HG02981 (cell line): Measurements from ENCODE around the gene IRAK4.

ENCODE experiments used
- ATAC-seq: cut with Tn5 transposase; IDR thresholded peaks from one replicate; pipeline ENCODE4 v1.9.1; 2021; ENCODE audit warnings: mild to moderate bottlenecking, moderate library complexity; ENCODE audit not compliant: unreplicated experiment

IRAK4 gene

DNA sequence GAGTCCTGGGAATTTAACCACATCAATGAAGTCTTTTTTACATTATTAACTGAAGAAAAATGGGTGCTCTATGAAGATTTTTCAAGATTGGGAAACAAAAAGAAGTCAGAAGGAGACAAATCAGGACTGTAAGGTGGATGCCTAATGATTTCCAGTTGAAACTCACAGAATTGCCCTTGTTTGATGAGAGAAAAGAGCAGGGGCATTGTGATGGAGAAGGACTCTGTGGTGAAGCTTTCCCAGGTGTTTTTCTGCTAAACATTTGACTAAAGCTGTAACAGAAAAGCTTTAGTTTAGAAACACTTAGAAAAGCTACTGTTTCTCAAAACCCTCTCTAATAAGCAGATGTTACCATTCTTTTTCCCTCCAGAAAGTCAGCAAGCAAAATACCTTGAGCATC is 5.8 kb downstream of the IRAK4 start:
- ATAC-seq: no peak

DNA sequence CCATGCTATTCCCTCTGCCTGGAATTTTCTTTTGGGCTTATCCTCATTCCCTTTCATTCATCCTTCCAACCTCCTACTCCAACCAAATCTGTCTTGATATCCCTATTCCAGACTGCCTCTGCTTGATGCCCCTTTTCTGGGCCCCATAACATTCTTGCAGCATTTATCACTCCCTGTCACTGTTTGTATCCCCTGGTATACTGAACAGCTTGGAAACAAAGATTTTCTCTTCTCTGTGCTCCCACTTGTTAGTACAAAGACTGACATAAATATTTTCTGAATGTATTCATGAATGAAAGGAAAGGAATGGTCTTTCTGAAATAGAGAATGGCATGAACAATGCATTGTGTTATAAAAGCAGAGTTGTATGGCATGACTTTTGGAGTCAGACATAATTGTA is 7.5 kb downstream of the IRAK4 start:
- ATAC-seq: no peak

DNA sequence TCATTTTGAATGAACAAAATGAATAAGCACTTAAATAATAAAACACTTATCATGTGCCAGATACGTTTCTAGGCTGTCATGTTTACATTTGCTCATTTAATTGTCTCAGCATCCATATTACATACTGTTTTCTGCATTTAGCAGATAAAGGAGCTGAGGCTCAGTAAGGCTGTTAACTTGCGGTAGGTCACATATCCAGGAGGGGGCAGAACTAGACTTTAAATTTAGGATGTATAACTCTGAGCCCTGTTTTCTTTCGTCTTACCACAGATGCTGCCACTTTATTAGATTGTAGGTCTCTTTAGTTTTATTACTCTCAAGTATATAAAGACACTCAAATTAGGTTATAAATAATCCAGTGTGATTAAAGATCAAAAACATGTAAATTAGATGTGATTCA is 17.7 kb downstream of the IRAK4 start:
- no peak for ATAC-seq

DNA sequence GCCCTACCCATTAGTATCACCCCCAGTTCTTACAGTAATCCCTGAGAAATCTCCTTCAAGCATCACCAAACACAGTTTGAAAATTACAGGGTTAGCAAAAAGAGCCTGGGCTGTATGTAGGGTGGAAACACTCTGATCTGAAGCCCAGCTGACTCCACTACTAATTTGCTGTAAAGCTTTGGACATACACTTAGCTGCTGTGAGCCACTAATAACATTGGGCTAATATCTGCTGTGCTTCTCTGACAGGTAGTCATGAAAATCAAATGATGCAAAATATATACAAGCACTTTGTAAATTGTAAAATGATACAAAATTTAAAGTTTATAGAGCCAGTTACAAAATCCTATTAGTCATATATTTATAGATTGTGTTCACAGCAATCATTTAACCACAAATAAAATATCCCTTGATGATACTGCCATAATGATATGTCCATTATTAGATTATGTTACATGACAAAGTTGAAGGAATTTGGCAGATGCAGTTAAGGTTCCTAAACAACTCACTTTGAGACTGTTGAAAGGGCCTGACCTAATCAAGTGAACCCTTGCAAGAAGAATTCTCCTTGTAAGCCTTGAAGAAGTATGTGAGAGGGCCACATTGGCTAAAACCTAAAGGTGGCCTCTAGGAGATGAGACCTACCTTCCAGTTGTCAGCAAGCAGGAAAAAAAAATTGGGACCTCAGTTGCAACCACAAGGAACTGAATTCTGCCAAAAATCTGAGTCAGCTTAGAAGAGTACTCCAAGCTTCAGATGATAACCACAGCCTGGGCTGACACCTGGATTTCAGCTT is 28.3 kb downstream of the IRAK4 start:
- no peak for ATAC-seq

DNA sequence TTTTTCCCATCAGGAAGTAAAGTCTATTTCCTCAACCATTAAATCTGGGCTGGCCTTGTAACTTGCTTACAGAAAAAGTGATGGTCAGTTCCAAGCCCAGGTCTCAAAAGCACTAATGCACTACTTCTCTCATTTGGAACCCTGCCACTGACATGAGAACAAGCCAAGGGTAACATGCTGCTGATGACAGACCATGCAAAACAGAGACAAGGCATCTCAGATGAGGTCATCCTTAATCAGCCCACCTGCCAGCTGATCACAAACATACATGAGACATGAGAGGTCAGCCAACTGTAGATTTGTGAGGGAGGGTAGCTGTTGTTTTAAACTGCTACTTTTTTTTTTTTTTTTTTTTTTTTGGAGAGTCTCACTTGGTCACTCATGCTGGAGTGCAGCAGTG is 31.2 kb downstream of the IRAK4 start:
- ATAC-seq: no peak

DNA sequence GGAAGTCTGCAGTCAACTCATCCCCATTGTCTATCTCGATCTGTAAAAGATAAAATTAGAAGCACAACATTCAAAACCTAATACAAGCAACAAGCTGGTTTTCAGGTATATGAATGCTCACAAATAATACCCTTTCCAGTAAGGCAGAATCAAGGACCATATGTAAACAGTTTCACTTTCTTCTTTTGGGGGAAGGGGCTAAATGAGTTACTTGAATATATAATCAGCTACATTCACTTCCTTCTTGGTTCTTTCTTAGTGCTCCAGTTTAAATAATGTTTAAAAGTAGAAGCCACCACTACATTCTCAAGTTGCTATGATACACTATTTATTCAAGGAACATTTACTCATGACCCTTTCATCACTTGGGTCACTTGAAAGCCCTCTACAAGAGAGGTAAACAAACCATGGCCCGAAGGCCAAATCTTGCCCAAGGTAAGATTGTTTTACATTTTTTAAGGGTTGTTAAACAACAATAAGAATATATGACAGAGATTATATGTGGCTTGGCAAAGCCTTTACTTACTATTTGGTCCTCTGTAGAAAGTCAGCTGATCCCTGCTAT is 37.0 kb downstream of the IRAK4 start:
- ATAC-seq: peak; percentile 47

DNA sequence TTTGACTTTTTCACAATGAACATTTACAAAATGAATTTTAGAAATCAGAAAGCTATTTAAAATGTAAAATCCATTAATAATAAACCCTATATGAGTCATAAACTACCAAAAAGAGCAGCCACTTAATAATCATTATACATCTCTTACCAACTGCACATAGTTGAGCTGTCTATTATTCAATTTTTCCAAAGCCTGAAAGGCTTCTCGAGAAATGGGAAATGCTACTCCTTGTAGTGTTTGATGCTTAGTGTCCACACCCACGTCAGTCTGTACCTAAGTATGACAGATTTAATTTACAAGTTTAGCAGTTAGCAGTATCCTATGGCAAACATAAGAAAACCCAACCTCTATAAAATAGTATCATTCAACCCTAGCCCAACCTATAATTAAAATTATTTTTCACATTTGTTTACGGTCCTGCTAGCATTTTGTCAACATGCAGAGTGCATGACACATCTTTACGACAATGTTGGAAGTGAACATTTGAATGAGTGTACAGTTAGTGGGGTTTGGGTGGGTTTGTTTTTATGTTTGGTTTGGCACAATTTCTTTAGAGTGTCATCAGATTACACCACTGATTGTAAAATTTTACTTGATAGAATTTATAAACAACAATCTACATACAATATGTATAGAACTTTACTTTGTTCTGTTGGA is 38.9 kb downstream of the IRAK4 start:
- no peak for ATAC-seq

DNA sequence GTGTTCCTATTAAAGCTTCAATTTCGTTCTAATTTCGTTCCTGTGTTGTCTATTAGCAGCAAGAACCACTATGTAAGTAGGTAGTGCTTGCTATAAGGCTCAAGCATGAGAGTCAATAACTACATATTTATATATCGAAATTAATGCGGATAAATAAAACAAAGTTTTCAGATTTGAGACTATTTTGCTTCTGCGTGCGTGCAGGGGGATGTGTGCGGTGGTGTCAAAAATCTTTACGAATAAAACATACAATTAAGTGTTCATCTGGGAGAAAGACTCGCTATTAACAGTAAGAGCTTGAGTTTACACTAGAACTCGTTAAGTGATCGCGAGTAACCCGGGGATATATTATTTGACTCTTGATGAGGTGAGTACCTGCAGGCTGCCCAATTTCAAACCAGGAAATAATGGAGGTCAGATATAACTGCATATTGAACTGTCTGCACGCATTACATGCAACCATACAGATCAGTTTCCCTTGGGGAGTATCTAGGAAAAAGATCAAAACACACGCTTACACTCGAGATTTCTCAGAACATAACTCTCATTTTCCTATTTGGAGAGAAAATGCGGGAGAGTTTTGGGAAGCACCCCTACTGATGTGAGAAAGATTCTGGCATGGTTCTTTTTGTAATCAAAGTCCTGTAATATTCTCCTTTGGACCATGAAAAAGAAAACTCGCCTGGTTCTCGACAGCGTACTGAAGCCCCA is 46.6 kb downstream of the IRAK4 start:
- ATAC-seq: no peak

DNA sequence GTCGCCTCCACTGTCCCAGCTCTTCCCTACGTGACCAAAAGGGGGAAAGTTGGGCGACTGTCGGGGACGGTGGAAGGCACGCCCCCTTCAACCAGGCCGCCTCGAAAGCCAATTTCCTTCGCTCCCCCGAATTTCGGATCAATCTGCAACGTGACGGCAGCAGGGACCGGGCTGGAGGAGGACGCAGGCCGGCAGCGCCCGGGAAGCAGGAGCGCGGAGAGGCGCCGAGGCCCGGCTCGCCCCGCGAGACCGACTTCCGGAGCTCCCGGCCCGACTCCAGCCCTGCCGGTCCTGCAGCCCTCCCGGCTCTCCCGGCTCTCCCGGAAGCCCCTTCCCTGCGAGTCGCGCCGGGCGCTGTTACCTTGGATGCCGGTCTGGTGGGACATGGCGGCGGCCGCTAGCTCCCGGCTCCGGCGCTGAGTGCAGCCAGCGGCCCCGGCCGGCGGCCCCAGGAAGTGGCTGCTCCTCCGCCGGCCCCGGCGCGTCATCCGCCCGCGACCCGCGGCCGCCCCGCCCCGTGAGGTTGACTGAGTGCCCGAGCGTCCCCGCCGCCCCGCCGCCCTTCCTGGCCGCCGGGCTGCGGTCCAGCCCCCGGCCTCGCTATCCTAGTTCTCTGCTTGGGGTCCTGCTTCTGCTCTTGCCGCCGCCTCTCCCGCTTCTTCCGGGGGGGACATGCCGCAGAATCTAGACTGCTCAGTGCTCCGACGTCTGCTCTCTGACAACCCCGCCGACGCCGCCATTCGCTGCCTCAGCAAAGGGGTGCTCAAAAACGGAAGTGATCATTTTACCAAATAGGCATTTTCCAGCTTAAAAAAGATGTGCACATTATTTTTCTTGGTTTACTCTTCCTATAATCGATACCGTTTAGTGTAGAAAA is 47.3 kb downstream of the IRAK4 start, which contains the start of gene TWF1:
TSS of gene TWF1 (minus strand) at position 458 of the 877 bp plus-strand sequence. CDS start at position 386, 72 bp downstream.
- peak; percentile 95 for ATAC-seq

DNA sequence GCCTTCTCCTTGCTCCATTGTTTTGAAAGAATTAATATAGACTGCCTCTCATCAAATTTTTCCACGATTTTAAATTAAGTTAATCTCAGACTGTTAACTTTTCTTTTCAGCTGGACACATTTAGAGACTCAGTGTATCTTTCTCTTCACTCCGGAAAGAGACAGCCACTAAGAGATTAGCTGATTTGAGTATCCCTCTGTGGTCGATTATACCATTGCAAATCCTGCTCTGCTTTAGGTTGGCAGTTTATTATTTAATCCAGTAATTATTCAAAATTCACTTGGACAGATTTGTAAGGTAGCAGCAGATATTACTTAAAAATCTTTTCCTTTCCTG is 48.0 kb downstream of the IRAK4 start:
- no peak for ATAC-seq

DNA sequence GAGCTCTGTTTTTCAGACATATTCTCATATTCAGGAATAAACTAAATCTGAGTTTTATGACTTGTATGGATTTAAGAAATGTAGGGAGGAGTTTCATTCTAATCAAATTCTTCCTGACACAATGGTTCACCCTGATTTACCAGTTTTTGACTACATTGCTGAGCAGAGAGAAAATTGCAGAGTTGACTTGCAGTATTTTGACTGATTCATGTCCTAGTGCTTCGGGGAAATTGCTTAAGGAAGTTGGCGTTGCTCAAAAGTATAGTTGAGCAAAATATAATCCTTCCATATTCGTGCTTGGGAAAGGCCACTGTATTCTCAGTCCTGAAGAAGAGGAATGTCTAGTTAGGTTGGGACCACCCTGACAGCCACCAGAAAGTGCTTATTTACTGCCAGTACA is 48.6 kb downstream of the IRAK4 start:
- ATAC-seq: no peak

DNA sequence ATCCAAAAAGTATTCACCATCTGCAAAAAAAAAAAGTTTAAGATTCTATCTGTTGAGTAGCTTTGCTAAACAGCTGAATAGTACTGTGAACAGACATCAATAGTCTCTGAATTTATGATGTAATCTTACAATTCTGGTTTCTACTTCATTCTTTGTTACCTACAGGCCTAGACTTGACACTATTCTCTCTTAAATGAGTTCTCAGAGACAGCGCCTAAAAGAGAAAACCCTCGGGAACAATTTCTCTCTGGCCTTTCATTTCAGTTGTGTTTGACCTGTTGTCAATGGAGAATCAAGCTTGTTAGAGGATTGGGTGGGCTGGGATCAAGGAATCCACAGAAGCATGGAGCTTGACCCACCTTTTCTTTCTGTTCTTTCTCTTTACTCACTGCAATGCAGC is 53.3 kb downstream of the IRAK4 start:
- ATAC-seq: no peak

DNA sequence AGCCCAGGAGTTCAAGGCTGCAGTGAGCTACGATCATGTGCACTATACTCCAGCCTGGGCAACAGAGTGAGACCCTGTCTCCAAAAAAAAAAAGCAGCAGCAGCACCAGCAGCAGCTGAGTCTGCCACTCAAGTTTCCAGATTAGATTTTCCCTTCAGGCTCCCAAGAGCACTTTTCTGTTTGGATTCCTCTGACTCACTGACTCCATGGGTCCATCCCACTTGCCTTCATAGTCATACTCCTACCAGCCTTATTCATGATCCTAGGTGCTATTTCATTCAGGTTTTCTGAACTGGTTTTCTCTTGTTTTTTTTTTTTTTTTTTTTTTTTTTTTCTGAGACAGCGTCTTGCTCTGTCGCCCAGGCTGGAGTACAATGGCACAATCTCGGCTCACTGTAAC is 54.2 kb downstream of the IRAK4 start:
- no peak for ATAC-seq

DNA sequence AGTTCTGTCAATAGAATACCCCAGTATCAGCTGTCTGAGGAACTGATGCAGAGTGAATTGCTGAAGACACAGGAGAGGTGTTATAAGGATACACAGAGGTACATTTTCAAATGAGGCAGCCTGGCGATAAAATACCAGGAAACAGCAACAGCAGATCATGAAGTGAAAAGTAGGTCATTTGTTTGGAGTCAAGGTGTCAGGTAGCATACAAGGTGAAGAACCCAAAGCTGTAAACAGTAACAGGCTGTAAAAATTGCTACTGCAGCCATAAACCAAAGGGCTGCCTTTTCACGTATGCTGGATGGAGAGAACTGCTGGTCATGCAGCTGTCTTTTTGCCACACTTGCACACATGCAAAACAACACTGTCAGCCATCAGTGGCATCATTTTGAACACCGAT is 56.7 kb downstream of the IRAK4 start:
- ATAC-seq: no peak

DNA sequence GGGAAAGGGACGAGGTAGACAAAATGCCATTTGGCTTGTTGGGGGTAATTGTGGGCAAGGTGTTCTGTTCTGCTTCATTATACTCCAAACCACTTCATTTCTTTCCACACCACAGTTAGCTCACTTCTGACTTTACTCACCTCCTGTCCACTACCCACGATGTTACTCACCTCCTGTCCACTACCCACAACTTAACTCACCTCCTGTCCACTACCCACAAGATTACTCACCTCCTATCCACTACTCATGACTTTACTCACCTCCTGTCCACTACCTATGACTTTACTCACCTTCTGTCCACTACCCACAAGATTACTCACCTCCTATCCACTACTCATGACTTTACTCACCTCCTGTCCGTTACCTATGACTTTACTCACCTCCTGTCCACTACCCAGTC is 57.4 kb downstream of the IRAK4 start:
- ATAC-seq: no peak

DNA sequence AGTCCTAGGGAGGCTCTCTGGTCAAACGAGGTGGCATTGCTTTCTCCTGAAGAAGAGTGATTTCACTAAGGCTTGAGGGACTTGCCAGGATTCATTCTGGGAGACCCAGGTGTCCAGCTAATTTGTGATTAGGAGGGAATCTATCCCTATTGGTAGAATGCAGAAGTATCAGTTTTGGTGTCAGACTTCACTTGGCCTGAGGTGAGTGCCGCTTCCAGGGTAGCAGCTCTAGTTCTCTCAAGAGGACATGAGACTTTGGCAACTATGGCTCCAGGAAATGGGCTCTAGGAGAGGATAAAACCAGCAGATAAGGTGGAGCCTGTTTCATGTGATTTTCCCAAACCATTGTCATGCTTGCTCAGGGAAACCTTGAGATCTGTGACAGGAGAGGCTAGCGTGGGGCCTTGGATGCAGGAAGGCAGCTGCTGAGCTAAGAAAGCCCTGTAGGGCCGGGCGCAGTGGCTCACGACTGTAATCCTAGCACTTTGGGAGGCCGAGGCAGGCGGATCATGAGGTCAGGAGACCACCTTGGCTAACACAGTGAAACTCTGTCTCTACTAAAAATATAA is 65.5 kb downstream of the IRAK4 start:
- no peak for ATAC-seq

DNA sequence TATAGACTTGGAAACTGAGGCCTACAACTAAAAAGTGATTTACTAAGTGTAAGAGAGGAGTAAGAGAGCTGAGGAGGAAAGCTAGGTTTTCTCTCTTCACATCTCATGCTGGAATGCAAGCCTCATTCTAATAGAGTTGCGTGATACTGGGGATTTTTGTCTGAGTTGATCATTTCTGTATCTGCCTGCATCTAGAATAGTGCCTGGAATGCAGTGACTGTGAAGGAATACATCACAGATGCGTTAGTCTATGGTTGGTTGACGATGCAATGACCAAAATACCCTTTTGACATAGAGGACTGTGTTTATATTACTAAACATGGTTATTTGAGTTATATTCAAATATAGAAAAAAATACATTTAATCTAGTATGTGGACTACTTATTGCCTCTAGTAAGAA is 67.9 kb downstream of the IRAK4 start:
- no peak for ATAC-seq

DNA sequence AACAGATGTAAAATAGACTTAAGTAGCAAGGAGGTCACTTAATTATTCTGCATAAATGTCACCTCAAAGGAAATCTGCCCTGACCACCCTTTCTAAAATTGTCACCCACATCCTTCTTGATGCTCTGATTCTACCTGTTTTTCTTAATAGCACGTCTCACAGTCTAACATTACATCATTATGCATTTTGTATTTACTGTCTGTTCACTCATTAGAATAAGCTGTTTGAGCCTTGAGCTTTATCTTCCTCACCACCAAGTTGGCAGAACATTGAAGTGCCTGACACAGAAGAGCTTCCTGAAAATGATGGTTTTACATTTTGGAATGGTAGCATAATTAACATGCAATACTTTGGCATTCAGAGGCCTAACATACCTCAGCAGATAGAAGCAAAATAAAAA is 68.3 kb downstream of the IRAK4 start:
- ATAC-seq: no peak

DNA sequence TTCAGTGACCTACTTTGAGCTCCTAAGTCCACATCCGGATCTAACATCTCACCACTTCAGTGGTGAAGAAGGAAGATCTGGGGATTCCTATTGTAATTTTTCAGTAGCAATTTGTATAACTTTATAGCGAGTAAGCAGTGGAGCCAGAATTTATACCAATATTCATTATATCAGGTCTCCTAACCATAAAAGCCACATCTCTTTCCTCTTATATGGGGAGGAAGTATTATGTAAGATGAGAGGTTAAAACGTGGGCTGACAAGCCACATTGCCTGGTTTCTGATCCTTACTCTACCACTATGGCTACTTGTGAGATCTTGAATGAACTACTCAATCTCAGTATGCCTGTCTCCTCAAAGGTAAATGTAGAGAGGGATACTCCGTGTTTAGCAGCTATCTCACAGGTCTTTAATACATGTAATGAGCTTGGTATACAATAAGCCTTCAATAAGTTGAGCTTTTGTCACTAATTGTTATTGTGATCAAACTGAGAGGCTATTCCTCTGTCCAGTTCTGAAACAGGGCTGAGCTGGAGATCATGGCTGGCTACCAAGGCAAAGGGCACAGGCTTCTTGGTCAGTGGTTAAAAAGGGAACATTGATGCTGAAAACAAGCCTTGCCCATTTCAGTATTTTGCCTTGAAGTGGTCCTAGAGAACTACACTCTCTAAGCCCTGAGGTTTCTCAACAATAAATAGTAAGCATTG is 73.9 kb downstream of the IRAK4 start:
- ATAC-seq: no peak

DNA sequence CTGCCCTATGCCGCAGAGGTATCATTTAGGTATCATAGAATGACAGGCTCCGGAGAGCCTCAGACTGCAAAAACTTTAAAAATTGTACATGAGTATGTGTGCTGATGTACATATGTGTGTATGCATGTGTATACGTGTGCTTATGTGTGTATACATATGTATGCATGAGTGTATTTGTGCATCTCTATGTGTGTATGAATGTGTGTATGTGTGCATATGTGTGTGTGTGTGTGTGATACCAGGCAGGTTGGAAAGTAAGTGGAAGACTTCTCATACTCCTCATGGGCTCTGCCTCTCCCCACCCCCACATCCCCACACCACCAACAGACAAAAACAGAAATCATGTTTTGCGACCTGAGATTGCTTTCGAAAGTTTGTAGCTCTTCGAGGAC is 76.5 kb downstream of the IRAK4 start:
- peak; percentile 8 for ATAC-seq
